NB4 (cell line): Measurements from ENCODE around the gene KLK13.

Experiments used
- MYC ChIP-seq: IDR thresholded peaks from 2 replicates; pipeline ENCODE4 v1.6.1; 2011; ENCODE audit warnings: low read depth, low read length
- POLR2A ChIP-seq: IDR thresholded peaks from 2 replicates; pipeline ENCODE4 v1.6.1; 2011; ENCODE audit warnings: mild to moderate bottlenecking; ENCODE audit not compliant: insufficient read length; ENCODE audit errors: extremely low read depth
- TF ChIP-seq, protein P1 (sequence below): IDR thresholded peaks from one replicate; pipeline ENCODE4 v1.5.1; 2012; ENCODE audit warnings: low read depth, low read length

DNA sequence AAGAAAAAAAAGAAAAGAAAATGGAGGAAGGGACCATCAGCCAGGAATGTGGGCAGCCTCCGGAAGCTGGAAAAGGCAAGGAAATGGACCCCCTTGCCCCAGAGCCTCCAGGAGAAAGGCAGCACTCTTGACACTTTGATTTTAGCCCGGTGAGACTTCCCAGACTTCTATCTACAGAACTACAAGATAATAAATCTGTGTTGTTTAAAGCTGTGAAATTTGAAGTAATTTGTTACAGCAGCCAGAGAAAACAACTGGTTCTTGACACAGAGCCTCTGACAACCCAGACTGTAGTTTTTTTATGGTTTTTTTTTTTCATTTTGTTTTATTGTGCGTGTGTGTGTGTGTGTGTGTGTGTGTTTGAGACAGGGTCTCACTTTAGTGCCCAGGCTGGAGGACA is 35.7 kb upstream of the KLK13 start:
- TF ChIP-seq, protein P1, sequence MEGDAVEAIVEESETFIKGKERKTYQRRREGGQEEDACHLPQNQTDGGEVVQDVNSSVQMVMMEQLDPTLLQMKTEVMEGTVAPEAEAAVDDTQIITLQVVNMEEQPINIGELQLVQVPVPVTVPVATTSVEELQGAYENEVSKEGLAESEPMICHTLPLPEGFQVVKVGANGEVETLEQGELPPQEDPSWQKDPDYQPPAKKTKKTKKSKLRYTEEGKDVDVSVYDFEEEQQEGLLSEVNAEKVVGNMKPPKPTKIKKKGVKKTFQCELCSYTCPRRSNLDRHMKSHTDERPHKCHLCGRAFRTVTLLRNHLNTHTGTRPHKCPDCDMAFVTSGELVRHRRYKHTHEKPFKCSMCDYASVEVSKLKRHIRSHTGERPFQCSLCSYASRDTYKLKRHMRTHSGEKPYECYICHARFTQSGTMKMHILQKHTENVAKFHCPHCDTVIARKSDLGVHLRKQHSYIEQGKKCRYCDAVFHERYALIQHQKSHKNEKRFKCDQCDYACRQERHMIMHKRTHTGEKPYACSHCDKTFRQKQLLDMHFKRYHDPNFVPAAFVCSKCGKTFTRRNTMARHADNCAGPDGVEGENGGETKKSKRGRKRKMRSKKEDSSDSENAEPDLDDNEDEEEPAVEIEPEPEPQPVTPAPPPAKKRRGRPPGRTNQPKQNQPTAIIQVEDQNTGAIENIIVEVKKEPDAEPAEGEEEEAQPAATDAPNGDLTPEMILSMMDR = no peak
- TF ChIP-seq POLR2A (no peak), MYC (no peak)
